Hepatic stellate cell (primary cell): ENCODE data around the gene YTHDF1.
"Not testable (repeated sequence)": the region's sequence is repeated elsewhere in the genome, so short reads cannot be mapped to it uniquely, and the experiment has no call there.

Experiments used
- DNase-seq: peaks from one replicate; pipeline ENCODE4 v3.0.0; 2011; ENCODE audit warnings: low spot score

The YTHDF1 gene

GRCh38 chr20:63216041-63216848, at the start of gene YTHDF1:
Gene YTHDF1, minus strand, starts transcription at chr20:63216131. Its CDS starts 239 bp downstream, at chr20:63215892.
- DNase-seq: peak; percentile 99

- DNase-seq: no peak
Observed at GRCh38 chr20:63264519-63264918, 48.6 kb upstream of the YTHDF1 start.

- DNase-seq: no peak
Observed at GRCh38 chr20:63264000-63264399, 48.1 kb upstream of the YTHDF1 start.

GRCh38 chr20:63262836-63263235, 46.9 kb upstream of the YTHDF1 start:
- DNase-seq: no peak

- DNase-seq: no peak
Observed at GRCh38 chr20:63261795-63262528, 46.0 kb upstream of the YTHDF1 start.

- DNase-seq: no peak
Observed at GRCh38 chr20:63261060-63261794, 45.3 kb upstream of the YTHDF1 start.

- DNase-seq: no peak
Observed at GRCh38 chr20:63260521-63260920, 44.6 kb upstream of the YTHDF1 start.

- DNase-seq: no peak
Observed at GRCh38 chr20:63259734-63260460, 44.0 kb upstream of the YTHDF1 start.

GRCh38 chr20:63258781-63259180, 42.9 kb upstream of the YTHDF1 start:
- DNase-seq: no peak

- no peak for DNase-seq
Observed at GRCh38 chr20:63257629-63258028, 41.7 kb upstream of the YTHDF1 start.

GRCh38 chr20:63256954-63257353, 41.0 kb upstream of the YTHDF1 start:
- DNase-seq: no peak

- DNase-seq: no peak
Observed at GRCh38 chr20:63255931-63256704, 40.2 kb upstream of the YTHDF1 start.

GRCh38 chr20:63254606-63255384, 38.9 kb upstream of the YTHDF1 start:
- DNase-seq: no peak

GRCh38 chr20:63254232-63254605, 38.3 kb upstream of the YTHDF1 start, which contains the start of gene NKAIN4:
Gene NKAIN4, minus strand, starts transcription at chr20:63254463. Its CDS starts 13 bp downstream, at chr20:63254450.
- no peak for DNase-seq

GRCh38 chr20:63253438-63254231, 37.7 kb upstream of the YTHDF1 start:
- no peak for DNase-seq

- no peak for DNase-seq
Observed at GRCh38 chr20:63253065-63253437, 37.1 kb upstream of the YTHDF1 start.

- no peak for DNase-seq
Observed at GRCh38 chr20:63252284-63252711, 36.4 kb upstream of the YTHDF1 start.

GRCh38 chr20:63251350-63251749, 35.4 kb upstream of the YTHDF1 start:
- not testable (repeated sequence) for DNase-seq

GRCh38 chr20:63249891-63250290, 34.0 kb upstream of the YTHDF1 start:
- DNase-seq: no peak
